ENCODE measurements around the gene BRAT1.
A peak's percentile ranks its signal among the peaks of the same experiment; 100 is the strongest.

BRAT1 gene

DNA sequence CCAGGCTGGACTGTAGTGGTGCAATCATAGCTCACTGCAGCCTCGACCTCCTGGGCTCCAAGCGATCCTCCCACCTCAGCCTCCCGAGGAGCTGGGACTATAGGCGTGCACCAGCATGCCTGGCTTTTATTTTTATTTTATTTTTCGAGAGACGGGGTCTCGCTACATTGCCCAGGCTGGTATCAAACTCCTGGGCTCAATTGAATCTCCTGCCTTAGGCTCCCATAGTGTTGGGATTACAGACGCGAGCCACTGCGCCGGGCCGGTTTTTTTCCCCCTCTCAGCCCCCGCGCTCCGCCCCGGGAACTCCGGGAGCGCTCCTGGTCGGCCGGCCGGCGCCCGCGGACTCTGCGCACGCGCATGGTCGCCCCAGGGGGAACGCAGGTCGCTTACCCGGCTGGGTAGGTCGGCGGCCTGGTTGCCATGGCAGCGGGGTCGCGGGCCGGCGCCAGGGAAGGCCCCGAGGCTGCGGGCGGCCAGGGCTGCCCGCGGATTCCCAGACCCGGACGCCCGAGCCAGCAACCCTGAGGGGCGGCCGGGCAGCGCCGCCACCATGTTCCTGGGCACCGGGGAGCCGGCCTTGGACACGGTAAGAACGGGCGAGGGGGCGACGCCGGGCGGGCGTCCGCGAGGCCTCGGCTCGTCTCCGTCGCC lies 3.4 kb upstream of the BRAT1 start, which contains the start of gene IQCE:
Gene IQCE (plus strand): TSS at position 351 of the 654 bp plus-strand sequence. CDS start 203 bp downstream, at position 554.
- Mint-ChIP-seq H3K9me3 (no peaks in the 10 kb centered on the region), H3K27ac (peak within 1 kb of the TSS; percentile 67), H3K27me3 (no peaks in the 10 kb centered on the region), H3K36me3 (ENCODE audit: low read depth) (peaks cover 4% of the 10 kb centered on the region), H3K4me1 (peaks cover 31% of the 10 kb centered on the region), H3K4me3 (peak within 1 kb of the TSS; percentile 71)
- ATAC-seq, result peak; percentile 48
- peak; percentile 94 for DNase-seq

DNA sequence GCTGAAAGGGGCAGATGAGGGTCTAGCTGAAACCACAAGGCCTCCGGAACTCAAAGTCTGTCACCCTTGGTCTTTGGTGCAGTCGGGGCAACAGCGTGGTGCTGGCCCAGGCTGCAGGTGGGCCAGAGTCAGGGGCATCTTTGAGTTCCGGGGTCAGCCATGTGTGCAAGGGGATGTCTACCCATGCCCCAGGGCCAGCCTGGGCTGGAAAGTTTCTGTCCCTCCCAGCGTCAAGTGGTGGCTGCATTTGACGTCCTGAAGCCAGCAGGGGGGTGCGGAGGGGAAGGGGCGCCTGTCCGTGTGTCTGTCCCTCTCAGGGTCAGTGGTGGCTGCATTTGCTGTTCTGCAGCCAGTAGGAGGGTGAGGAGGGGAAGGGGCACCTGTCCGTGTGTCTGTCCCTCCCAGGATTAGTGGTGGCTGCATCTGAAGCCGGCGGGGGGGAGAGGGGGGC lies 638 bp downstream of the BRAT1 start:
- H3K27me3 Mint-ChIP-seq, result no peaks in the 10 kb centered on the region
- no peak for DNase-seq

DNA sequence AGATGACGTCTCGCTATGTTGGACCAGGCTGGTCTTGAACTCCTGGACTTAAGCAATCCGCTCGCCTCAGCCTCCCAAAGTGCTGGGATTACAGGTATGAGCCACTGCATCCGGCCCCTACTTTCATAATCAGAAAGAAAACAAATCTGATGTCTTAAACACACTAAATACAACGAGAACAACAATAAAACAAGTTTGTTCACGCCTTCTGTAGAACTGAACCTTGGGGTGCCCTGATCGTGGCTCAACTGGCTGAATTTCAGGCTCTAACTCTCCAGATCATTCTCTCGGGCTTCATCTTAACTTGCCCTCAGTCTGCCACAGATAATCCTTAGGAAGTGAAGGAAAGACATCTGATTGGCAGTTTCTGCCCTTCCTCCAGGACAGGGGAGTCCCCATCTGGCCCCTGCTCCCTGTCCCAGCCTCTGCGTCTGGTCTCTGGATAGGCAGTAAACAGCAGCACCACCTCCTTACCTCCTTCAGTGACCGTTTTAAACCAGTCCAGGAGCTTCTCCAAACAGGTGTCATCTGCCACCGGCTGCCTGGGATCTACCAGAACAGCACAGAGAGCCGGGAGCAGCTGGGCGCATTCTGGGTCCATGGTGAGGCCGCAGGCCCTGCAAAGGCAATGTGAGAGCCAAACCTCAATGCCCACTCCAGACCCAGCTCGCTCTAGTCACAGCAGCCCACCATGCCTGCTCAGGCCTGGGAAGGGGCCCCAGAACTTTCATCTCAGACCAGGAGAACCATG lies 1.3 kb downstream of the BRAT1 start:
- H3K27me3 Mint-ChIP-seq, result no peaks in the 10 kb centered on the region
- no peak for ATAC-seq
- no peak for DNase-seq
- H3K4me3 Mint-ChIP-seq, result peak overlapping the region; percentile 88
- peak overlapping the region; percentile 88 for H3K27ac Mint-ChIP-seq
- H3K36me3 Mint-ChIP-seq (ENCODE audit: low read depth), result peaks cover 27% of the 10 kb centered on the region
- H3K9me3 Mint-ChIP-seq, result no peaks in the 10 kb centered on the region
- H3K4me1 Mint-ChIP-seq, result peaks cover 42% of the 10 kb centered on the region

More for the DNA sequence above, 638 bp downstream of the BRAT1 start:
- peak overlapping the region; percentile 88 for H3K27ac Mint-ChIP-seq
- no peak for ATAC-seq
- peak overlapping the region; percentile 88 for H3K4me3 Mint-ChIP-seq
- peaks cover 22% of the 10 kb centered on the region for H3K36me3 Mint-ChIP-seq (ENCODE audit: low read depth)
- no peaks in the 10 kb centered on the region for H3K9me3 Mint-ChIP-seq
- peaks cover 40% of the 10 kb centered on the region for H3K4me1 Mint-ChIP-seq

DNA sequence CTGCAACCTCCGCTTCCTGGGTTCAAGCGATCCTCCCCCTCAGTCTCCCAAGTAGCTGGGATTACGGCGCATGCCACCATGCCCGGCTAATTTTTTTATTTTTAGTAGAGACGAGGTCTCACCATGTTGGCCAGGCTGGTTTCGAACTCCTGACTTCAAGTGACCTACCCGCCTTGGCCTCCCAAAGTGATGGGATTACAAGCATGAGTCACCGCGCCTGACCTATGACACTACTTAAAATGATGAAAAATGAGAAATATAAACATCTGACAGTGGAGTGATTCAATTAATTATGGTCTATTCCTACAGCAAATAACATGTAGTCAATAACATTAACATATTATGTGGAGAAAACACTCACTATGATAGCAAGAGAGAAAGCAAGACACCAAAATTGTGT lies 2.2 kb downstream of the BRAT1 start:
- Mint-ChIP-seq H3K36me3 (ENCODE audit: low read depth) (peaks cover 27% of the 10 kb centered on the region), H3K4me3 (peak overlapping the region; percentile 88), H3K27me3 (no peaks in the 10 kb centered on the region), H3K9me3 (no peaks in the 10 kb centered on the region), H3K4me1 (peaks cover 37% of the 10 kb centered on the region), H3K27ac (peak overlapping the region; percentile 36)
- no peak for ATAC-seq
- DNase-seq, result no peak

DNA sequence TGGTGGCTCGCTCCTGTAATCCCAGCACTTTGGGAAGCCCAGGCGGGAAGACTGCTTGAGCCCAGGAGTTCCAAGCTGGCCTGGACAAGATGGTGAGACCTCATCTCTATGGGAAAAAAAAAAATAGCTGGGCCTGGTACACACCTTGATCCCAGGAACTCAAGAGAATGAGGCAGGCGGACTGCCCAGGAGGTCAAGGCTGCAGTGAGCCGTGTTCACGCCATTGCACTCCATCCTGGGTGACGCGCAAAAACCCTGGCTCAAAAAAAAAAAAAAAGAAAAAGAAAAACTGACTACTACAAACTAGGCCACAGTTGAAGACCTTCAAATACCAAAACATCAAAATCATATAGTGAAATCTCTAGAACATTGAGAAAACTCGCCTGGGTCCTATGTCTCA lies 3.9 kb downstream of the BRAT1 start:
- no peak for DNase-seq
- no peak overlapping the region for H3K27ac Mint-ChIP-seq
- H3K36me3 Mint-ChIP-seq (ENCODE audit: low read depth), result peaks cover 36% of the 10 kb centered on the region
- H3K4me1 Mint-ChIP-seq, result peaks cover 29% of the 10 kb centered on the region
- no peak overlapping the region for H3K4me3 Mint-ChIP-seq
- H3K9me3 Mint-ChIP-seq, result no peaks in the 10 kb centered on the region
- ATAC-seq, result no peak
- no peaks in the 10 kb centered on the region for H3K27me3 Mint-ChIP-seq

DNA sequence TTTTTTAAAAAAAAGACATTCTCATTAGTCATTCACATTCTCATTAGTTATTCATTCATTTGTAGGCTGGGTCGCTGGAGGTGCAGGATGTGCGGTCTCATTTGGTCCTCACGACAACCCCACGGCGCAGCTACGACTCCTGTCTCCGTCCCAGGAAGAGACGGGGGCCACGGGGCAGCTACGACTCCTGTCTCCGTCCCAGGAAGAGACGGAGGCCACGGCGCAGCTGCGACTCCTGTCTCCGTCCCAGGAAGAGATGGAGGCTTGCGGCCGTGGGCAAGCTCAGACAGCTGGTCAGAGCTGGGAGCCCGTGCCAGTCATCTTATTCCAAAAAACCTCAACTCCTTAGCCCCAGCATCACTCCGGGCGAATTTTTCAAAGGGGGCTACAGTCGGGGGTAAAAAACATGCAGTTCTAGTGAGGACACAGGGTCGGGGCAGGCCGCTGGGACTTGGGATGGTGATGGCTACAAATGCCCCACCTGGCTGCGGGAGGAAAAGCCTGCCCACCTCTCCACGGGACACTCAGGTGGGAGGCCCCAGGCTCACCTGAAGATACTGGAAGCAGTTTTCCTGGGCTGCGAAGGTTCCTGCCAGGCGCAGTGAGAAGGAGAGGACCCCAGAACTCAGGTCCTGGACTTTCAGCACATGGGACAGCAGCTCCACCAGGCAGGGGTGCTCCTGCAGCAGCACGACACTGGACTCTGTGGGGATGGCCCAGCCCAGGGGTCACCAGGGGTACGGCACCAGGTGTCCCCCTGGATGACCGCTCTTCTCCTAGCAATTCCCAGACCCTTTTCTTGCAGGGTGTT lies 8.3 kb downstream of the BRAT1 start:
- Mint-ChIP-seq H3K4me1 (peaks cover 6% of the 10 kb centered on the region), H3K9me3 (no peaks in the 10 kb centered on the region), H3K27me3 (no peaks in the 10 kb centered on the region), H3K36me3 (ENCODE audit: low read depth) (peaks cover 24% of the 10 kb centered on the region), H3K4me3 (no peak overlapping the region), H3K27ac (no peak overlapping the region)
- ATAC-seq (no peak), DNase-seq (no peak)

DNA sequence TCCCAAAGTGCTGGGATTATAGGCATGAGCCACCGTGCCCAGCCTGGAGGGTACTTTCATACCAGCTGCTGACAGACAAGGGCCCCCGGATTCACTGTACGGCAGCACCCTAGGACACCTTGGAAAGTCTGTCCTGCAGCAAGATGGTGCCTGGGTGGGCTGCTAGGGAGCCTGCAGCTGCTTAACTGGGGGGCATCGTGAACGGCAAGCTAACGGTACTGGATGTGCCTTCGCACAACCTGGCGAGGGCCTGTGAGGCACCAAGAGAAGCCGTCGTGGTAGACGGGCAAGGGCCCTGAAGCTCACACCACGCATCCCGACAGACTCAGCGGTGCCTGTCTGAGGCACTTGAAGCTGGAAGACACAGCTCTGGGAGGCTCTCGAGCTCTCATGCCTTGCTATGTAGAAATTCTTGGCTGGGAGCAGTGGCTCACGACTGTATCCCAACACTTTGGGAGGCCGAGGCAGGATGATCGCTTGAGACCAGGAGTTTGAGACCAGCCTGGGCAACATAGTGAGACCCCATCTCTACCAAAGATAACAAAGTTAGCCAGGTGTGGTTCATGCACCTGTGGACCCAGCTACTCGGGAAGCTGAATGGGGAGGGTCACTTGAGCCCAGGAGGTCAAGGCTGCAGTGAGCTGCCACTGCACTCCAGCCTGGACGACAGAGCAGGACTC lies 9.4 kb downstream of the BRAT1 start:
- ATAC-seq (no peak), DNase-seq (no peak)
- H3K27me3 Mint-ChIP-seq, result no peaks in the 10 kb centered on the region
- H3K36me3 Mint-ChIP-seq (ENCODE audit: low read depth), result peaks cover 21% of the 10 kb centered on the region
- peaks cover 4% of the 10 kb centered on the region for H3K4me1 Mint-ChIP-seq
- H3K4me3 Mint-ChIP-seq, result no peak overlapping the region
- no peak overlapping the region for H3K27ac Mint-ChIP-seq
- H3K9me3 Mint-ChIP-seq, result no peaks in the 10 kb centered on the region

DNA sequence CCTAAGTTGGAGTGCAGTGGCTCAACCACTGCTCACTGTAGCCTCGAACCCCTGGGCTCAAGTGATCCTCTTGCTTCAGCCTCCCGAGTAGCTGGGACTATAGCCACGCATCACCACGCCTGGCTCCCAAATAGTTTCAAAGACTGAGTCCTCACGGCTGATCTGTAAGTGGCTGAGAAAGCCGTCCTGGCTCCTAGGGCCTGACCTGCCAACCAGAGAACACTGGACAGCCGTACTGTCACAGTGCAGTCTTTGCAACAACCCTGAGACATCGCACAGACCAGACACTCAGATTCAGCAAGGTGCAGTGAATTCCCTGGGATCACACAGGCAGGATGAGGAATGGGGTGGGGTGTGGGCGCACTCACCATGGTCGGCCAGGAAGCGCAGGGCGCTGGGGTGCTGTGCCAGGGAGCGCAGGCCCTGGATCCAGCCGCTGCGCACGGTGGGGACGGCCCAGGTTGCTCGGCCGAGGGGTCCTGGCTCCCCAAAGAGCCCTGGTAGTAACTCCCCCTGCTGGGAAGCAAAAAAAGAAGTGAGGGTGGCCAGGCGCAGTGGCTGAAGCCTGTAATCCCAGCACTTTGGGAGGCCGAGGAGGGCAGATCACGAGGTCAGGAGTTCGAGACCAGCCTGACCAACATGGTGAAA lies 10.7 kb downstream of the BRAT1 start:
- H3K27ac Mint-ChIP-seq, result no peak overlapping the region
- no peaks in the 10 kb centered on the region for H3K27me3 Mint-ChIP-seq
- peaks cover 14% of the 10 kb centered on the region for H3K36me3 Mint-ChIP-seq (ENCODE audit: low read depth)
- no peak overlapping the region for H3K4me3 Mint-ChIP-seq
- no peak for DNase-seq
- H3K4me1 Mint-ChIP-seq, result peaks cover 4% of the 10 kb centered on the region
- no peak for ATAC-seq
- H3K9me3 Mint-ChIP-seq, result no peaks in the 10 kb centered on the region

DNA sequence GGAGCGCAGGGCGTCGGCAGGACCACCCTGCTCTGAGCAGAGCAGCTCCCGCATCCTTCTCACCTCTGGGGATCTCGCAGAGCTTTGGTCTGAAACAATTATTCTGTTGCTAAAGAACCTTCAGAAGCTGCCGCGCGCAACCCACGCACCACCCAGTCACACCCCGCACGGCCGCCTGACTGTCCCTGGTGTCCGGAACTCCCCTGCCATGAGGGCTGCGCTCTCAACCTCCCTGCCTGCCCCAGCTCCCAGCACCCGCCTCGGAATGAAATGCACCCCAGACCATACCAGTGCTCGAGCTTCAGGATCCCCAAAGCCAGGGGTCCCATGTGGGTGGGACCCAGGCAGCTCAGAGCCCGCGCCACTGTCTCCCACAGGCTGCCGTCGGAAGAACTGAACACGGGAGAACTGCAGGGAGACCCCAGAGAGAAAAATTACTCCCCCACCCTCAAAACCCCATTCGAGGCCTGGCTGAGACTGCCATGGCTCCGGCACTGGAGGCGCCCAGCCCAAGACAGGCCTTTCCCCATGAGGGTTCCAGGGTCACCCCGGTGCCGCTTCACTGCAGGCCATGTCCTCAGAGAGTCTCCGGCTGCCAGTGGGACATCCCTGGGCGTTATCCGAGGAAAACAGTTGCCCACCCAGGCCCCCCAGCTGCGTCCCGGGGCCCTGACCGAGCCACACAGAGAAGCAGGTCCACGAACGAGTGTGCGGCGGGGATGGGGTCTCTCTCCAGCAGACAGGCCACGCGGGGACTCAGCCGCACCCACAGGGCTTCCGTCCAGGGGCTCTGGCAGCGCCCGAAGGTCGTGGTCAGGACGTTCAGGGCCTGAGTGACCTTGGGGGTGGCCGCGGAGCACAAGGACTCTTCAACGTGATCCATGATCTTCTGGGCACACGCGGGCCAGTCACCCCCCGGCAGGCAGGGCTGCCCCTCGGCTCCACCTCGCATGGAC lies 12.1 kb downstream of the BRAT1 start:
- no peak overlapping the region for H3K27ac Mint-ChIP-seq
- H3K4me3 Mint-ChIP-seq, result no peak overlapping the region
- H3K27me3 Mint-ChIP-seq, result no peaks in the 10 kb centered on the region
- DNase-seq (no peak), ATAC-seq (no peak)
- H3K4me1 Mint-ChIP-seq, result no peaks in the 10 kb centered on the region
- peaks cover 9% of the 10 kb centered on the region for H3K36me3 Mint-ChIP-seq (ENCODE audit: low read depth)
- H3K9me3 Mint-ChIP-seq, result no peaks in the 10 kb centered on the region

DNA sequence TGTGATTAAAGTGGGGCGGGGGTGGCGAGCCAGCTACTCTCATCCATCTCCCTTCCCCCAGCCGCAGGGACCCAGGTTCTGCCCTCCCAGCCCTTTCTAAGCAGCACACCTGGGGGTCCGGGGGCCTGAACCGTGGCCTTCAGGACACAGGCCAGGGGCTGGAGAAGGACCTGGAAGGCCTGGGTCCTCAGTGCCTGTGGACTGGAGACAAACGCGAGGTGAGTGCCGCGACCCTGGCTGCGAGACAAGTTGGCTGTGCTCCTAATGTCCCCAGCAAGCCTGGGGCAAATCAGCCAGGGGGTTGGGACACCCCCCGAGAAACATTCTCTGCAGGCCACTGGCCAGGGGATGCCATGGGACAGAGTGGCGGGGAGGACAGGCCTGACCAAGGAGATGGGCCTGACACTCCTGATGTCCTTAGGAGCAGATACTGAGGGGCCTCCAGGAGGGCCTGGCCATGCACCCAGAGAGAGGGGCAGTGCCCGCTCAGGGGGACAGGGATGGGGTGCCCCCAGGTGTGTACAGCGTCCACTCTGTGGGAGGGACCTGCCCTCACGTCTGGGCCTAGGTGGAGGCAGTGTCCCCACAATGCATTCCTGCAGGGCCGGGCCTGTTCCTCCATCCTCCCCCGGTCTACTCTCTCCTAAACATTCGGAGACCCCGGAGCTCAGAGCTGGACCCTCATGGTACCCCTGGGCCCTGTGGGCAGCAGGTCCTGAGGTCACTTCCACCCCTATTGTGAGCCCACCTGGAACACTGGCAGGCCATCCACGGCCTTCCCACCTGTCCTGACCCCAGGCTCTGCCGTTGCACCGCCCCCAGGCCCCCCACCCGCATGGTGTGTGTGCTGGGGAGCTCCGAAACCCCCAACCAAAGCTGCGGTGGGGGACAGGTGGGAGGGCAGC lies 13.1 kb downstream of the BRAT1 start:
- Mint-ChIP-seq H3K9me3 (no peaks in the 10 kb centered on the region), H3K36me3 (ENCODE audit: low read depth) (peaks cover 7% of the 10 kb centered on the region), H3K4me1 (no peaks in the 10 kb centered on the region), H3K4me3 (no peak overlapping the region), H3K27me3 (no peaks in the 10 kb centered on the region), H3K27ac (no peak overlapping the region)
- no peak for DNase-seq
- ATAC-seq, result no peak

DNA sequence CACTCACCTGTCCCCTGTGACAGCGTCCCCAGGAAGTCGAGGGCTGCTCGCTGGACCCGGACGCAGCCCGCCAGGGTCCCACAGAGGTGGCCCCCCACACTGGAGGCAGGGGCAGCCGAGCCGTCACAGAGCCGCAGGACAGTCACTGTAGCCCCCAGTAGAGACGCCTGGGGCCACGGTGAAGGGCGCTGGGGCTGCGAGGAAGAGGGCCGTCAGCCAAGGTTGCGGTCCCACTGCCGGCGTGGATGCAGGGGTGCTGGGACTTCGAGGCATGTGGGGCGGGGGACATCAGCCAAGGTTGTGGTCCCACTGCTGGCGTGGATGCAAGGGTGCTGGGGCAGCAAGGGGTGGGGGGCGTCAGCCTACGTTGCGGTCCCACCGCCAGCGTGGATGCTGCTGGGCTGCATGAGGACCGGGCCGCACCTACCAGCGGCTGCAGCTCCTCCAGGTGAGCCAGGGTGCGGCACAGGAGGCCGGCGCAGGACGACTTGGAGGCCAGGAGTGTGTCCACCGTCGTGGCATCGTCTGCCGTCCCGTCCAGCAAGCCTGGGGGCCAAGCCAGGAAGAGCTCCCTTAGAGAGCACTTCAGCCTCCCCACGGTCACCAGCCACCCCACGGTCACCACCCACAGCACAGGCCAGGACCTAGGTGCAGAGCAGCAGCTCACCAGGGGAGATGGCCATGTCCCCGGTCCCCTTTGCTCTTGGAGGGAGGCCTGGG lies 13.9 kb downstream of the BRAT1 start:
- H3K27ac Mint-ChIP-seq, result no peak overlapping the region
- no peak overlapping the region for H3K4me3 Mint-ChIP-seq
- H3K27me3 Mint-ChIP-seq, result no peaks in the 10 kb centered on the region
- no peaks in the 10 kb centered on the region for H3K4me1 Mint-ChIP-seq
- DNase-seq, result no peak
- no peak for ATAC-seq
- H3K36me3 Mint-ChIP-seq (ENCODE audit: low read depth), result peaks cover 2% of the 10 kb centered on the region
- H3K9me3 Mint-ChIP-seq, result no peaks in the 10 kb centered on the region

DNA sequence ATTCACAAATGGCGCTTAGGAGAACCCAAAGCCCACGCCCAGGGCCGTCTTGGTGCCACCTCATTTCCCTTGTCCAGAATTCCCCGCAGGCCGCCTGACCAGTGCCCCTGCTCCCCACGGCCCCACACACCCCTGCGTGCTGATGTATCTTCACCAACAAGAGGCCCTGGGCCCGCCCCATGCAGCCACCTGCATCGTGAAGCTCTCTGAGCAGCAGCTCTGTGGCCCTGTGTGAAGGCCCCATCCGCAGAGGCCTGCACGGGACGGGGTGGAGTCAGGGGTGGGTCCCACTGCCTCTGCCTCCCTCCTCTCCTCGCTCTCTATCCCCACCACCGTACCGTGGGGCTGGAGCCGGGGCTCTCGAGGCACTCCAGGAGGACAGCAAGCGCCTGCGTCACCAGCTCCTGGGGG lies 14.7 kb downstream of the BRAT1 start:
- Mint-ChIP-seq H3K4me1 (no peaks in the 10 kb centered on the region), H3K4me3 (no peak overlapping the region), H3K27me3 (no peaks in the 10 kb centered on the region), H3K36me3 (ENCODE audit: low read depth) (peaks cover 2% of the 10 kb centered on the region), H3K9me3 (no peaks in the 10 kb centered on the region), H3K27ac (no peak overlapping the region)
- ATAC-seq (peak; percentile 17), DNase-seq (no peak)

Data from activated naive CD8-positive, alpha-beta T cell treated with anti-CD3 and anti-CD28 coated beads, Interleukin-2, amount 50 U/mL, for 24 hours (primary cell).